Suprapubic skin (tissue), 4 donors: ENCODE data around the gene DGLUCY. TPM values are rescaled to one million over a fixed set of nuclear protein-coding genes. Genes with fewer than 3 reads are reported as not detected.

Experiments used
- DNase-seq, 2 donors: peaks; one replicate each; pipeline ENCODE4 v3.0.0-alpha.2; 2019; ENCODE audit warnings: low spot score in 2 of 2
- H3K27ac ChIP-seq: fragments of 200-600 bp; sonication (generic); one replicate; pipeline ENCODE4 v1.5.1; 2019
- H3K27me3 ChIP-seq: fragments of 200-600 bp; sonication (generic); one replicate; pipeline ENCODE4 v1.5.1; 2019
- H3K36me3 ChIP-seq: fragments of 200-600 bp; sonication (generic); one replicate; pipeline ENCODE4 v1.5.1; 2019
- H3K4me1 ChIP-seq: fragments of 200-600 bp; sonication (generic); one replicate; pipeline ENCODE4 v1.5.1; 2019
- H3K4me3 ChIP-seq: fragments of 200-600 bp; sonication (generic); one replicate; pipeline ENCODE4 v1.5.1; 2019; ENCODE audit warnings: mild to moderate bottlenecking
- H3K9me3 ChIP-seq: fragments of 200-600 bp; sonication (generic); one replicate; pipeline ENCODE4 v1.5.1; 2019
- EP300 ChIP-seq: sonication (generic); formaldehyde crosslinking; IDR thresholded peaks from one replicate; pipeline ENCODE4 v1.6.1; 2017; ENCODE audit warnings: antibody characterized with exemption
- POLR2A ChIP-seq, 2 donors: fragments of 450-650 bp; IDR thresholded peaks; one replicate each; pipeline ENCODE4 v1.6.1; 2017; ENCODE audit warnings: antibody characterized with exemption in 2 of 2, mild to moderate bottlenecking in 2 of 2, moderate library complexity in 2 of 2
- POLR2AphosphoS5 ChIP-seq, 3 donors: sonication (generic); formaldehyde crosslinking; IDR thresholded peaks; one replicate each; pipeline ENCODE4 v1.6.1; 2017; ENCODE audit warnings: antibody characterized with exemption in 3 of 3
- WGBS: methylation state at CpG from one replicate; pipeline ENCODE4 v1.1.5; 2018; 5-methylcytosine and 5-hydroxymethylcytosine counted together
- total RNA-seq, 4 donors: library from RNA; depleted of rRNA; stranded (reverse); fragments of >200 nt; gene quantifications; one replicate each; pipeline ENCODE4 v1.1.0, GENCODE V29; 2016
- TF ChIP-seq, protein P1 (sequence below), 2 donors: fragments of 200-600 bp in 1 of 2; fragments of 450-650 bp in 1 of 2; sonication (generic) in 1 of 2; IDR thresholded peaks; one replicate each; pipeline ENCODE4 v1.5.1; 2016 to 2019; ENCODE audit warnings: antibody characterized with exemption in 2 of 2, mild to moderate bottlenecking in 1 of 2, moderate library complexity in 1 of 2

The DGLUCY gene
- total RNA-seq, 4 donors from 2014 or later = 54.0 to 94.9 (median 69.3) TPM

DNA sequence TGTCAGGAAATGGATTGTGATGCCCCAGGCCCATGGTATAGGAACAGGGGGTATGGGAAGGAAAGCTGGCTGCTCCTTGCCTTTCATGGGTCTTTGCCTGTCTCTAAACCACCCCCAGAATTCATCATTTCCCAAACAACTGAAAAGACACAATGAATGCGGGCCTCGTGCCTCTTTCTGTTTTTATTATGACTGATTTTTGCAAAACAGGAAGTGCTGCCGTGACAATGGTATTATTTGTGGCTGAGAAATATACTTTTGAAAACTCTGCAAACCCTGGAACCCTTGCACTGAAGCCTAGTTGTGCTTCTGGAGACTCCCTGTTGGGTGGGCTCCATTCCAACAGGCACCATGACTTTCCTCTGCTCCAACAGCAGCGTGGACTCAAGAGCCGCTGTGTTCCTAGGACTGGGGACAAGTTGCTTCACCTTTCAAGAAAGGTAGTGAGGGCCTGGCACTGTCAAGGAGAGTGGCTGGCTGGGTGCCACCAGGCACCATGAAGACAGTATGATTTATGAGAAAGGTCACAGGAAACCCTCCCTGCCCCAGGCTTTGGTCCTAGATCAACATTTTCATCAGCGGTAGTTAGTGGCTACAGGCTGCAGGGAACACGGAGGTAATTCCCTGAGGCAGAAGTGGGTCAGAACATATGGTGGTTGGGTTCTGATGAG is 4.8 kb upstream of the DGLUCY start:
- Histone ChIP-seq H3K27ac (peak overlapping the region; percentile 57), H3K36me3 (no peaks in the 10 kb centered on the region), H3K9me3 (no peaks in the 10 kb centered on the region), H3K4me1 (peaks cover 26% of the 10 kb centered on the region), H3K27me3 (no peaks in the 10 kb centered on the region), H3K4me3 (no peak overlapping the region)
- DNase-seq = peak in 1 of 2 donors; percentile 73
- TF ChIP-seq EP300 = no peak
- TF ChIP-seq, protein P1, sequence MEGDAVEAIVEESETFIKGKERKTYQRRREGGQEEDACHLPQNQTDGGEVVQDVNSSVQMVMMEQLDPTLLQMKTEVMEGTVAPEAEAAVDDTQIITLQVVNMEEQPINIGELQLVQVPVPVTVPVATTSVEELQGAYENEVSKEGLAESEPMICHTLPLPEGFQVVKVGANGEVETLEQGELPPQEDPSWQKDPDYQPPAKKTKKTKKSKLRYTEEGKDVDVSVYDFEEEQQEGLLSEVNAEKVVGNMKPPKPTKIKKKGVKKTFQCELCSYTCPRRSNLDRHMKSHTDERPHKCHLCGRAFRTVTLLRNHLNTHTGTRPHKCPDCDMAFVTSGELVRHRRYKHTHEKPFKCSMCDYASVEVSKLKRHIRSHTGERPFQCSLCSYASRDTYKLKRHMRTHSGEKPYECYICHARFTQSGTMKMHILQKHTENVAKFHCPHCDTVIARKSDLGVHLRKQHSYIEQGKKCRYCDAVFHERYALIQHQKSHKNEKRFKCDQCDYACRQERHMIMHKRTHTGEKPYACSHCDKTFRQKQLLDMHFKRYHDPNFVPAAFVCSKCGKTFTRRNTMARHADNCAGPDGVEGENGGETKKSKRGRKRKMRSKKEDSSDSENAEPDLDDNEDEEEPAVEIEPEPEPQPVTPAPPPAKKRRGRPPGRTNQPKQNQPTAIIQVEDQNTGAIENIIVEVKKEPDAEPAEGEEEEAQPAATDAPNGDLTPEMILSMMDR (IDR thresholded peaks at IDR 0.05) = no peak
- no peak for TF ChIP-seq POLR2A (IDR thresholded peaks at IDR 0.05)
- no peak for TF ChIP-seq POLR2AphosphoS5 (IDR thresholded peaks at IDR 0.05)
- WGBS = 61% methylated on average over 7 of the region's 7 CpGs

DNA sequence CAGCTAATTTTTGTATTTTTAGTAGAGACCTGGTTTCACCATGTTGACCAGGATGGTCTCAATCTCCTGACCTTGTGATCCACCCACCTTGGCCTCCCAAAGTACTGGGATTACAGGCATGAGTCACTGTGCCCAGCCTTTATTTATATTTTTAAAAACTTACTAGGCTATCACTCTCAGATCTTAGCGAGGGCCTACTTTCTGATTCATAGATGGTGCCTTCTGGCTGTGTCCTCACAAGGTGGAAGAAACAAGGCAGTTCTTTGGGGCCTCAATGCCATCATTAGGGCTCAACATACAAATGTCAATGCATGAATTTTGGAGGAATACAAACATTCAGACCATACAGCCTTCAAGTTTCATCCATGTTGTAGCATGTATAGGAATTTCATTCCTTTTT is 2.4 kb upstream of the DGLUCY start:
- Histone ChIP-seq H3K4me1 (peaks cover 48% of the 10 kb centered on the region), H3K9me3 (no peaks in the 10 kb centered on the region), H3K27me3 (no peaks in the 10 kb centered on the region), H3K27ac (no peak overlapping the region), H3K4me3 (no peak overlapping the region), H3K36me3 (no peaks in the 10 kb centered on the region)
- 62% methylated on average over 1 of the region's 1 CpG for WGBS
- no peak for DNase-seq
- TF ChIP-seq, protein P1 (IDR thresholded peaks at IDR 0.05) = no peak
- TF ChIP-seq POLR2AphosphoS5 (IDR thresholded peaks at IDR 0.05) (no peak), EP300 (no peak), POLR2A (IDR thresholded peaks at IDR 0.05) (no peak)

DNA sequence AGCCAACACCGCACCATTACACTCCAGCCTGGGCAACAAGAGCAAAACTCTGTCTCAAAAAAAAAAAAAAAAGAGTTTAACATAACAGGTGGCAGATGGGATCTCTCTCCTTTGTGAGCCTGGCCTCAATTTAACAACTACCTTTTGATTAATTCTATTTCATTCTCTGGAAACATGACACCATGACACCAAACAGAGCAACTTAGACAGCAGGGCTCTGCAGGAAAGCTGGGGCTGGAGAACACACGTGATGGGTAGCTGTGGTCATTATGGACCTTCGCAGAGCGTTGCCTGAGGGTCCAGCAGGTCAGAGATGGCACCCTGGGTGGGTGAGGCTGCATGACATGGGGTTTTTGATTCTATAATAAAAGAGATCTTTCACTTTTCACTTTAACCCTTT is 1.7 kb upstream of the DGLUCY start:
- DNase-seq = no peak
- Histone ChIP-seq H3K9me3 (no peaks in the 10 kb centered on the region), H3K4me3 (no peak overlapping the region), H3K27me3 (no peaks in the 10 kb centered on the region), H3K27ac (no peak overlapping the region), H3K36me3 (no peaks in the 10 kb centered on the region), H3K4me1 (peaks cover 55% of the 10 kb centered on the region)
- WGBS = 88% methylated on average over 4 of the region's 4 CpGs
- TF ChIP-seq EP300 (no peak), POLR2A (IDR thresholded peaks at IDR 0.05) (no peak)

DNA sequence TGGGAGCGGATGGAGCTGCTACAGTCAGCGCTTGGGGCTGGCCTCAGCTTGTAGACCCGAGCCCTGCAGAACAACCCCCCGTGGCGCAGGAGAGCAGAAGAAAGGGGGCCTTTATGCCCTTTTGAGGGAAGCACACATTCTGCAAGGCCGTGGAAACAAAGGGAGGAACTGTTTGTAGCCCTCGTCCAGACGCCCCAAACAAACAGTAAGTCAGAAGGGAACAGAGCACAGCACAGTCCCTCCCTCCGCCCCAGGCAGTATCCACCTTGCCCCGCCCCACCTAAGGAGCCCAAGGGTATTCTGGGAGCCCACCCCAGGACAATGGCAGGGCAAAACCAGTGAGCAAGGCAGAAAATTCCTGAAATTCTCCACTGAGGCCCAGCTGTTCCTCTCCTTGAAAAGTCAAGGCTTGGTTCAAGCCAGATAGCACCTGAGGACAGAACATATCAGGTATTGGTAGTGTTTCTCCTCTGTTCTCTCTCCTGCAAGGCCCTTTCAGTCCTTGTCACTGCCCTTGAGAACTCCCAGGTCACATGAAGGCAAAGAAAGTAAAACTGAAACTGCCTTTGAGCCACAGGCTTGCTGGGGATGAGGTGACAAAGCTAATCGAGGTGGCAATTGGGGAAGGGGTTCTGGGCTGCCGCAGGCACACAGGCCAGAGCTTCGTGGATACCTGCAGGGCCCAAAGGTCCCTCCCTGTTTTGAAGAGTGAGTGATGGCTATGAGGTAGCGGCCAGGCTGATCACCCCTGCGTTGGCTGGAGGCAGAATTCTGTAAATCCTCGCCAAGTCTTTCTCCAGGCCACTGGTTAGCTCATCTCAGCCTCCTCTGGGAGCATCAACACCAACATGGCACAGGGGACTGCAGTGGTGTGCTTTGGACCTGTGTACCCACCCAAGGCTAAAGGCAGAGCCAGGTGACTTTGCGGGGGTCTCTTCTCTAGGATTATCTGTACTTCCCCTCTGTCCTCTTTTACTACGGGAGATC is 499 bp downstream of the DGLUCY start:
- H3K4me1 ChIP-seq = peaks cover 68% of the 10 kb centered on the region
- peak; percentile 84 to 91 for DNase-seq
- WGBS = 1% methylated on average over 16 of the region's 18 CpGs

DNA sequence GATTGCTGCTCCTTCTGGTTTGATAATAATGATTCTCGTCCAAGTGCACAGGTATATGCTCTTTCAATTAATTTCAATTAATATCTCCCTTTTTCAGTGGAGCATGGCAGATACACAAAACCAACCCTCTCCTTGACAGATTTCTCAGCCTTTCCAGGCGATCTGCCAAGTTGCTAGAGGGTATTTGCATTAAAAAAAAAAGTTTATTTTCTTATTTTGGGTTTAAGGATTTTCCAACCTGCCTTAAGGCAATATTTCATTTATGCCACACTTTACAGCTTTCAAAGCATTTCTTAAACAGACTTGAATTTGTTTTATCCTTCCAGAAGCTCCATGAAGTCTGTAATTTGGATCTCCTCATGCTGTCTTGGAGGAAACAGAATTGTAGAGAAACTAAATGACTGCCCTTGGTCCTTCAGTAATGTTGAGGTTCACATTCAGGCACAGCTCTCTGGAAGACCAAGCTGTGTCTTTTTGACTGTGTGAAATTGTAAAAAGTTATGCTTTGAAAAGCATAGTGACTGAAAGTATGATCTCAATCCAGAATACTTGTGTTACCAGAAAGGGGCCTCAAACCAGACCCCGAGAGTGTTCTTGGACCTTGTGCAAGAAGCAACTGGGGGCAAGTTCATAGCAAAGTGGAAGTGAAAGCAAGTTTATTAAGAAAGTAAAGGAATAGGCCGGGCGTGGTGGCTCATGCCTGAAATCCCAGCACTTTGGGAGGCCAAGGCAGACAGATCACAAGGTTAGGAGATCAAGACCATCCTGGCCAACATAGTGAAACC is 2.3 kb downstream of the DGLUCY start:
- Histone ChIP-seq H3K4me3 (peak overlapping the region; percentile 60), H3K4me1 (peaks cover 75% of the 10 kb centered on the region)
- 52% methylated on average over 5 of the region's 5 CpGs for WGBS

More for the DNA sequence above, 499 bp downstream of the DGLUCY start:
- Histone ChIP-seq H3K4me3 (peak overlapping the region; percentile 60), H3K36me3 (no peaks in the 10 kb centered on the region), H3K27ac (peak overlapping the region; percentile 93), H3K9me3 (no peaks in the 10 kb centered on the region), H3K27me3 (no peaks in the 10 kb centered on the region)
- TF ChIP-seq EP300 = no peak
- peak in 1 of 2 donors; percentile 27 for TF ChIP-seq POLR2A (IDR thresholded peaks at IDR 0.05)
- TF ChIP-seq, protein P1 (IDR thresholded peaks at IDR 0.05) = no peak
- TF ChIP-seq POLR2AphosphoS5 (IDR thresholded peaks at IDR 0.05) = peak in 2 of 3 donors; percentile 9 to 16

More for the DNA sequence above, 2.3 kb downstream of the DGLUCY start:
- Histone ChIP-seq H3K27ac (peak overlapping the region; percentile 93), H3K36me3 (no peaks in the 10 kb centered on the region), H3K27me3 (no peaks in the 10 kb centered on the region), H3K9me3 (no peaks in the 10 kb centered on the region)
- DNase-seq = no peak
- TF ChIP-seq POLR2A (IDR thresholded peaks at IDR 0.05) (no peak), POLR2AphosphoS5 (IDR thresholded peaks at IDR 0.05) (no peak), EP300 (no peak)
- TF ChIP-seq, protein P1 (IDR thresholded peaks at IDR 0.05) = no peak
